ENCODE measurements around the gene NEK7.
"Not testable (repeated sequence)": the region's sequence is repeated elsewhere in the genome, so short reads cannot be mapped to it uniquely, and the experiment has no call there.

- TF ChIP-seq, protein P1, sequence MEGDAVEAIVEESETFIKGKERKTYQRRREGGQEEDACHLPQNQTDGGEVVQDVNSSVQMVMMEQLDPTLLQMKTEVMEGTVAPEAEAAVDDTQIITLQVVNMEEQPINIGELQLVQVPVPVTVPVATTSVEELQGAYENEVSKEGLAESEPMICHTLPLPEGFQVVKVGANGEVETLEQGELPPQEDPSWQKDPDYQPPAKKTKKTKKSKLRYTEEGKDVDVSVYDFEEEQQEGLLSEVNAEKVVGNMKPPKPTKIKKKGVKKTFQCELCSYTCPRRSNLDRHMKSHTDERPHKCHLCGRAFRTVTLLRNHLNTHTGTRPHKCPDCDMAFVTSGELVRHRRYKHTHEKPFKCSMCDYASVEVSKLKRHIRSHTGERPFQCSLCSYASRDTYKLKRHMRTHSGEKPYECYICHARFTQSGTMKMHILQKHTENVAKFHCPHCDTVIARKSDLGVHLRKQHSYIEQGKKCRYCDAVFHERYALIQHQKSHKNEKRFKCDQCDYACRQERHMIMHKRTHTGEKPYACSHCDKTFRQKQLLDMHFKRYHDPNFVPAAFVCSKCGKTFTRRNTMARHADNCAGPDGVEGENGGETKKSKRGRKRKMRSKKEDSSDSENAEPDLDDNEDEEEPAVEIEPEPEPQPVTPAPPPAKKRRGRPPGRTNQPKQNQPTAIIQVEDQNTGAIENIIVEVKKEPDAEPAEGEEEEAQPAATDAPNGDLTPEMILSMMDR (IDR thresholded peaks at IDR 0.05; ENCODE audit: poor library complexity) = not testable (repeated sequence)
- not testable (repeated sequence) for TF ChIP-seq EZH2phosphoT487 (IDR thresholded peaks at IDR 0.05; ENCODE audit: low read depth, severe bottlenecking, unreplicated experiment)
Measured at GRCh38 chr1:198315331-198315730, 158.5 kb downstream of the NEK7 start.
